Fibroblast of the aortic adventitia (primary cell): ENCODE measurements around the gene CHAF1A. TPM values are rescaled to one million over a fixed set of nuclear protein-coding genes. Genes with fewer than 3 reads are reported as not detected.

Experiments used
- DNase-seq: peaks from one replicate; pipeline ENCODE4 v3.0.0-alpha.2; 2010; ENCODE audit warnings: low read depth
- H3K4me3 ChIP-seq: 2 replicates; pipeline ENCODE4 v1.5.1; 2011; ENCODE audit warnings: low read depth, mild to moderate bottlenecking, control low read depth, low read length, moderate library complexity
- total RNA-seq: library from RNA; depleted of rRNA; stranded (reverse); fragments of >200 nt; gene quantifications from 2 replicates; pipeline ENCODE4 v1.2.3, GENCODE V29; 2012; ENCODE audit warnings: low replicate concordance
- TF ChIP-seq, protein P1 (sequence below): IDR thresholded peaks from 2 replicates; pipeline ENCODE4 v1.5.1; 2011; ENCODE audit warnings: mild to moderate bottlenecking, low read length, control low read depth, inconsistent platforms; ENCODE audit not compliant: insufficient read depth

The CHAF1A gene
- total RNA-seq, 1 donor, result 25.8 TPM

DNA sequence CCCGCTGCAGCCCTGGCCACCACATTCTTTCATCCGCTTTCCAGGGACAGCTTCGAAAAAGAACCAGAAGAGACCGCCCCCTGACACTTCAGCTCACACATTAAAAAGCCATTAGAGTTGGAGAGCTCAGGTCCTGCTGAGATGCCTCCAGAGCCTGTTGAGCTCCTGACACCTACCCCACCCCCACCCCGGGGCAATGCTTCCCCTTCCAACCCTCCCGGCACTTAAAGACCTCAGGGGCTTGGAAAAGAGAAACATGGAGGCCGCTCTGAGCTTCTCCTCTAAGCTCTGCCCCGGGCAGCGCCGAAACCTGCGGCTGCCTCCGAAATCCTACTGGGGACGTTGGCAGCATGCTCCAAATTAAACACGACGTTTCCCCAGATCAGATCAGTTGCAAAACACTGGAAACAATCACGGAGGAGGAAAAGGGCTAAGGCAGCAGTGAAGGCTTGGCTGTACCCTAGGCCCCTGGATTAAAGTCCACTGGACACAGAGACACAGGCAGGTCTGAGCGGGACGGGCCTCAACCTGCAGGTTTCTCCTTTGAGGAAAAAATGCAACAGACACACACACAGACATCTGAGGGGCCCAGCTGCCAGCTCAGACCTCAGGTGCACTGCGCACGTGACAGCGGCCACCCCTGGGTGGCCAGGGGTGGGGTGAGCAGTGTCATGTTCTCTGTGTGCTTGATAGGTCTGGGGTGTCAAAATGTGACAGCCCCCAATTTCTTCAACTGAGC, 11.7 kb upstream of the CHAF1A start:
- H3K4me3 ChIP-seq, result peak overlapping the region; percentile 33
- no peak for DNase-seq
- TF ChIP-seq, protein P1, sequence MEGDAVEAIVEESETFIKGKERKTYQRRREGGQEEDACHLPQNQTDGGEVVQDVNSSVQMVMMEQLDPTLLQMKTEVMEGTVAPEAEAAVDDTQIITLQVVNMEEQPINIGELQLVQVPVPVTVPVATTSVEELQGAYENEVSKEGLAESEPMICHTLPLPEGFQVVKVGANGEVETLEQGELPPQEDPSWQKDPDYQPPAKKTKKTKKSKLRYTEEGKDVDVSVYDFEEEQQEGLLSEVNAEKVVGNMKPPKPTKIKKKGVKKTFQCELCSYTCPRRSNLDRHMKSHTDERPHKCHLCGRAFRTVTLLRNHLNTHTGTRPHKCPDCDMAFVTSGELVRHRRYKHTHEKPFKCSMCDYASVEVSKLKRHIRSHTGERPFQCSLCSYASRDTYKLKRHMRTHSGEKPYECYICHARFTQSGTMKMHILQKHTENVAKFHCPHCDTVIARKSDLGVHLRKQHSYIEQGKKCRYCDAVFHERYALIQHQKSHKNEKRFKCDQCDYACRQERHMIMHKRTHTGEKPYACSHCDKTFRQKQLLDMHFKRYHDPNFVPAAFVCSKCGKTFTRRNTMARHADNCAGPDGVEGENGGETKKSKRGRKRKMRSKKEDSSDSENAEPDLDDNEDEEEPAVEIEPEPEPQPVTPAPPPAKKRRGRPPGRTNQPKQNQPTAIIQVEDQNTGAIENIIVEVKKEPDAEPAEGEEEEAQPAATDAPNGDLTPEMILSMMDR, result no peak

DNA sequence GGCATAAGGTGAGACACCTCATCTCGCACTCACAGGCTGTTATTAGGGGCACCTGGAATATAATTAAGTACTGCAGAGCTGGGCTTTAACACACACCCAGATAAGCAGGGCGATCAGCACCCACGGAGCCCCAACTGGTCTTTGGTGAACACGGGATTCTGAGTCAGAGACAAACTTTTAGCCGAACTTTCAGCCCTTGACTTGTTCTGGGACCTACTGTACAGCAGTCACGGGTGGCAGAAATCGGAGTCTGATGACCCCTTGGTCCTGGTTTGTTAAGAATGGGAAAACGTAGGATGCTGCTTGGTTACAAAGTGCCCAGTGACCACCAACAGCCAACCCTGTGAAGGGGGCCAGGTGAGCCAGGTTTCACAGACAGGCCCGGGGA, 11.1 kb upstream of the CHAF1A start:
- TF ChIP-seq, protein P1, result no peak
- peak; percentile 38 for DNase-seq
- H3K4me3 ChIP-seq, result peak overlapping the region; percentile 42

DNA sequence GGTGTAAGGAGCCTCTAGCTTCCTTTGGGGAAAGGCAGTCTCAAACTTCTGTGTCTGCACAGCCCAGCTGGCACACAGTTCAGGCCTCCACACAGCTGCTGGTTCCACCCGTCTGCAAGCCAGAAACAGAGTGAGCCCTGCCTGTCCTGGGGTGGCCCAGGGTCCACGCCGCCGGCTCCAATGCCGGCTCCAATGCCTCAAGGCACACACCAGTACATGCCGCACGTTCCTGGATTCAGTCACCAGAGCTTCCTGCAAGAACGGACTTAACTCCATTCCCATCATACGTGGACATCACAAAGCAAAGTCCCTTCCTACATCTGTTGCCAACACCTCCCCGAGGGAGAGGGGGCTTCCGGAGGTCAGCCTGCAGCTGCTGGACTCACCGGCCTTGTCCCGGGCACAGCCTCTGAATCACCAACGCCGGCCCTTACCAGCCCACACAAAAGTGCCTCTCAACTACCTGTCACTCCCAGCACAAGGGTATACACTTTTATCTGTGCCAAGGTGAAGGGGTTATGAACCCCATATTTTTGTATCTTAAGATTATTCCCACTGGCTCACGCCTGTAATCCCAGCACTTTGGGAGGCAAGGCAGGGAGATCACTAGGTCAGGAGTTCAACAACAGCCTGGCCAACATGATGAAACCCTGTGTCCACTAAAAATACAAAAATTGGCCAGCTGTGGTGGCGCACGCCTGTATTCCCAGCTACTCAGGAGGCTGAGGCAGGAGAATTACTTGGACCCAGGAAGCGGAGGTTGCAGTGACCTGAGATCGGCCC, 10.5 kb upstream of the CHAF1A start:
- TF ChIP-seq, protein P1, result no peak
- peak; percentile 69 for DNase-seq
- H3K4me3 ChIP-seq, result peak overlapping the region; percentile 42

DNA sequence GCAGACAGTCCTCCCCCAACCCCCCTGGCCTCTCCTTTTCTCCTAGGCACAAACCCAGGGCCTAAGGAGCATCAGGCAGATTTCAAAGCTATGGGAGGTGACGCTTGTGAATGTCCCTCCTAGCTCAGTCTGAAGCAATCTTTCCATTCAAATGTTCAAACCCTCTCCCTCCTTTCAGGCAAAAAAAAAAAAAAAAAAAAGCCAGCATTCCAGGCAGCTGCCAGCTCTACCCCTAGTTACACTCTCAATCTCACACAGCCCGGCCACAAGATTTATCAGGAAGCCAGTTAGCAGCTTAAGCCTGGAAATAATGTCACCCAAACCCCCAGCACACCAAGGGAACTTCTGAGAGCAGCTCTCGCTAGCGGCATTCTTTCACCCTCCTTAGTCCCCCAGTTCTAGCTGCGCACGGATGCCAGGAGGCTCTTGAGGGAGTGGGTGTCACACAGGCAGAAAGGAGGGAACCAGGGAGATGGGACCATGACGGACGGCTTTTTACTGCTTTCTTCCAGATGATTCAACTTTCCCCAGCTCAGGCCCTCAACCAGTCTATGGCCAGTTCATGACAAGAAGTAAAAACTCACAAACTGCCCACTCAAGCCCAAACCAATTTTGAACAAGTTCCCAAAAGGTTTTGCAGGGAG, 8.4 kb upstream of the CHAF1A start:
- DNase-seq, result peak; percentile 72
- TF ChIP-seq, protein P1, result no peak
- H3K4me3 ChIP-seq, result peak overlapping the region; percentile 44

DNA sequence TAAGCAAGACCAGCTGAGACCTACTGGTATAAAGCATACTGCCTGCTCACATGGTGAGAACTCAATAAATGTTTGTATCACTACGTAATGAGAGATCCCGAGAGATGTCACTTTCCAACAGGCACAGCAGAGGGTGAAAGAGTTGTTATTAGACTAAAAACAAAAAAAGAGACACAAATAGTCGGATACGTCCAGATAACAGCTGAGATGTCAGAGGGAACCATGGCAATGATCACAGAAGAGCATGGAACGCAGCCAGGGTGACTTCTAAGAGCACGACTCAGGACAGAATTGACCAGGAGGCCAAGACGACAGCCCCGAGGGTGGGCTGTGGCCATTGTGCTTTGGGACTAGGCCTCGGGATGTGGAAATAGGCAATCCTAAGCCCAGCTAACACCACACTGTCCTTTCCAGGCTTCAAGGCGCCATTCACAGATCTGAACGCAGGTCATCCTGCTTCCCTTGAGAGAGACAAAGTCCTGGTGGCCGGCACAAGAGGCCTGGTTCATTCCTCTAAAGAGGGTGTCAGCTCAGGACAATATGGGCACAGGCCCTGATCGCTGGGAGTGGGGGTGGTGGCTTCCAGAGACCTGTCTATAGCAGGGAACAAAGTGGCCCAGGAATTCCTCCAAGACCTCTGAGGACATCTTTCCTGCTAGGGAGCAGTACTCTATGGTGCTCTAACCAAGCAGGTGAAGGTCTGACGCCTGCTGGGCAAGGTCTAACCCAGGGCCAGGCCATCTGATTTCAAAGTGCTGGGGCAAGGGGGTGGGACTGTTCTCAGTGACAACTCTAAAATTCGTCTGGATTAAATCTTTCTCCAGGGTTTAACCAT, 5.3 kb upstream of the CHAF1A start:
- TF ChIP-seq, protein P1, result no peak
- H3K4me3 ChIP-seq, result peak overlapping the region; percentile 22
- no peak for DNase-seq

DNA sequence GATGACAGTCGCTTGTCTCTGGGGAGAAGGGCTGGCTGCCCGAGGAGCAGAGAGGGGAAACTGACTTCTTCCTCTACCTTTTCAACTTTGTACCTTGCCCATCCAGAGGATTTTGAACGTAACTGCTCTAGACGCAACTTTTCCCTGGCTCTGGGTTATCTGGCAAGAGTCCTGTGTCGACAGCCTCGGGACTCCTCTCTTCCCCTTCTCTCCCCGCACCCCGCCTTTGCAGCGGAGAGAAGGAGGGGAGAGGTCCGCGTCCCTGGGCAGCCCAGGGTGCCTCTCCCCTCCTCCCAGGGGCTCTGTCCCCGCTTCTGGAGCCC, 2.7 kb upstream of the CHAF1A start:
- H3K4me3 ChIP-seq, result peak overlapping the region; percentile 89
- peak; percentile 39 for DNase-seq
- TF ChIP-seq, protein P1, result no peak
